GM10266 (cell line): Measurements from ENCODE around the gene TAX1BP1.

Experiments used
- DNase-seq: peaks from one replicate; pipeline ENCODE4 v3.0.0; 2012; ENCODE audit errors: extremely low spot score
- CTCF ChIP-seq: IDR thresholded peaks from 2 replicates; pipeline ENCODE4 v1.5.1; 2012; ENCODE audit warnings: mild to moderate bottlenecking, low read depth; ENCODE audit not compliant: control insufficient read depth, insufficient read depth; ENCODE audit errors: missing control alignments

Gene TAX1BP1

GRCh38 chr7:27746978-27747377 lies 7.0 kb downstream of the TAX1BP1 start:
- DNase-seq, result no peak
- no peak for TF ChIP-seq CTCF

GRCh38 chr7:27747589-27748368 lies 7.8 kb downstream of the TAX1BP1 start:
- DNase-seq, result no peak
- TF ChIP-seq CTCF, result no peak

- no peak for DNase-seq
- no peak for TF ChIP-seq CTCF
These were observed 10.4 kb downstream of the TAX1BP1 start for GRCh38 chr7:27750316-27750715.

GRCh38 chr7:27751888-27752660 lies 12.1 kb downstream of the TAX1BP1 start:
- no peak for DNase-seq
- no peak for TF ChIP-seq CTCF

GRCh38 chr7:27753863-27754262 lies 13.9 kb downstream of the TAX1BP1 start:
- no peak for TF ChIP-seq CTCF
- no peak for DNase-seq

- no peak for TF ChIP-seq CTCF
- DNase-seq, result no peak
These were observed 16.3 kb downstream of the TAX1BP1 start for GRCh38 chr7:27756298-27756697.

GRCh38 chr7:27759491-27759890 lies 19.5 kb downstream of the TAX1BP1 start:
- no peak for DNase-seq
- TF ChIP-seq CTCF, result no peak
